SW480 (cell line): Measurements from ENCODE around the gene RANBP17.
"Not testable (repeated sequence)": the region's sequence is repeated elsewhere in the genome, so short reads cannot be mapped to it uniquely, and the experiment has no call there.

ENCODE experiments used
- DNase-seq: peaks from one replicate; pipeline ENCODE4 v3.0.0-alpha.2; 2016; ENCODE audit warnings: low spot score

RANBP17 gene

GRCh38 chr5:171250738-171251137 lies 388.9 kb downstream of the RANBP17 start:
- no peak for DNase-seq

GRCh38 chr5:171251519-171251918 lies 389.7 kb downstream of the RANBP17 start:
- DNase-seq = no peak

GRCh38 chr5:171252674-171253073 lies 390.9 kb downstream of the RANBP17 start:
- DNase-seq = no peak

GRCh38 chr5:171258737-171259415 lies 397.1 kb downstream of the RANBP17 start:
- DNase-seq = no peak

- no peak for DNase-seq
Measured at GRCh38 chr5:171261361-171261760, 399.5 kb downstream of the RANBP17 start.

- no peak for DNase-seq
Measured at GRCh38 chr5:171261904-171262303, 400.1 kb downstream of the RANBP17 start.

- no peak for DNase-seq
Measured at GRCh38 chr5:171263181-171263580, 401.4 kb downstream of the RANBP17 start.

GRCh38 chr5:171264843-171265242 lies 403.0 kb downstream of the RANBP17 start:
- no peak for DNase-seq

GRCh38 chr5:171268700-171269620 lies 407.1 kb downstream of the RANBP17 start:
- DNase-seq = no peak

GRCh38 chr5:171269717-171270116 lies 407.9 kb downstream of the RANBP17 start:
- peak; percentile 51 for DNase-seq

- no peak for DNase-seq
Measured at GRCh38 chr5:171270136-171270535, 408.3 kb downstream of the RANBP17 start.

- no peak for DNase-seq
Measured at GRCh38 chr5:171271798-171272197, 410.0 kb downstream of the RANBP17 start.

- DNase-seq = peak; percentile 40
Measured at GRCh38 chr5:171272996-171273970, 411.5 kb downstream of the RANBP17 start.

- no peak for DNase-seq
Measured at GRCh38 chr5:171275841-171276544, 414.2 kb downstream of the RANBP17 start.

GRCh38 chr5:171283753-171284152 lies 421.9 kb downstream of the RANBP17 start:
- DNase-seq = no peak

GRCh38 chr5:171285465-171285864 lies 423.6 kb downstream of the RANBP17 start:
- DNase-seq = no peak

GRCh38 chr5:171288066-171288465 lies 426.2 kb downstream of the RANBP17 start:
- no peak for DNase-seq

- DNase-seq = no peak
Measured at GRCh38 chr5:171291371-171291770, 429.6 kb downstream of the RANBP17 start.

- DNase-seq = no peak
Measured at GRCh38 chr5:171295299-171295698, 433.5 kb downstream of the RANBP17 start.

- DNase-seq = no peak
Measured at GRCh38 chr5:171295801-171296200, 434.0 kb downstream of the RANBP17 start.

GRCh38 chr5:171297941-171298340 lies 436.1 kb downstream of the RANBP17 start:
- DNase-seq = not testable (repeated sequence)
